Gastrocnemius medialis (tissue), 4 donors: ENCODE measurements around the gene ATP6V1F. TPM values are rescaled to one million over a fixed set of nuclear protein-coding genes. Genes with fewer than 3 reads are reported as not detected.
A peak's percentile ranks its signal among the peaks of the same experiment; 100 is the strongest.

Experiments used
- ATAC-seq, 2 donors: fragments of 150-250 bp; one replicate each; pipeline ENCODE4 v1.9.1; 2016
- DNase-seq, 2 donors: peaks; one replicate each; pipeline ENCODE4 v3.0.0-alpha.2; 2019
- H3K27ac ChIP-seq, 4 donors: fragments of 200-600 bp; sonication (generic); 1 replicate in 1 of 4; 2 replicates in 3 of 4; pipeline ENCODE4 v1.5.1; 2016 to 2018; ENCODE audit warnings: mild to moderate bottlenecking in 2 of 4, moderate library complexity in 1 of 4
- H3K27me3 ChIP-seq, 3 donors: fragments of 200-600 bp; sonication (generic) in 2 of 3; 1 replicate in 1 of 3; 2 replicates in 2 of 3; pipeline versions ENCODE4 v1.5.1 to v1.6.0; 2016 to 2019; ENCODE audit warnings: mild to moderate bottlenecking in 1 of 3, moderate library complexity in 1 of 3
- H3K36me3 ChIP-seq, 2 donors: fragments of 200-600 bp; sonication (generic) in 1 of 2; one replicate each; pipeline ENCODE4 v1.5.1; 2017 to 2018
- H3K4me1 ChIP-seq, 2 donors: fragments of 200-600 bp; sonication (generic) in 1 of 2; one replicate each; pipeline ENCODE4 v1.5.1; 2016 to 2017; ENCODE audit warnings: mild to moderate bottlenecking in 2 of 2
- H3K4me3 ChIP-seq, 4 donors: fragments of 200-600 bp; sonication (generic) in 3 of 4; 1 replicate in 1 of 4; 2 replicates in 3 of 4; pipeline ENCODE4 v1.5.1; 2016 to 2019; ENCODE audit warnings: mild to moderate bottlenecking in 2 of 4
- H3K9me3 ChIP-seq, 3 donors: fragments of 200-600 bp; sonication (generic) in 2 of 3; 1 replicate in 1 of 3; 2 replicates in 2 of 3; pipeline ENCODE4 v1.5.1; 2016 to 2019
- CTCF ChIP-seq, 5 experiments: fragments of 450-650 bp in 3 of 5; fragments of 200-600 bp in 2 of 5; sonication (generic) in 2 of 5; IDR thresholded peaks in 4 of 5; conservative IDR thresholded peaks in 1 of 5; 1 replicate in 4 of 5; 2 replicates in 1 of 5; pipeline ENCODE4 v1.5.1; 2016 to 2019; ENCODE audit warnings: antibody characterized with exemption in 5 of 5, mild to moderate bottlenecking in 3 of 5, moderate library complexity in 3 of 5
- POLR2A ChIP-seq, 2 donors: fragments of 450-650 bp; IDR thresholded peaks; one replicate each; pipeline ENCODE4 v1.6.1; 2017; ENCODE audit warnings: antibody characterized with exemption in 2 of 2, mild to moderate bottlenecking in 2 of 2, moderate library complexity in 2 of 2
- in situ Hi-C, 4 donors: fragments of 200-750 bp; cut with MboI; loops; one replicate each; pipeline versions ENCODE4 v1.15.0 to v1.8.0; 2017; ENCODE audit warnings: low sequenced_read_pairs in 4 of 4
- intact Hi-C: fragments of 100-400 bp; cut with DNase I; formaldehyde crosslinking; loops from one replicate; pipeline ENCODE4 v1.15.1; 2023; ENCODE audit warnings: low total_unique reads
- total RNA-seq, 4 donors: library from RNA; depleted of rRNA; stranded (reverse); fragments of >200 nt; gene quantifications; one replicate each; pipeline versions ENCODE4 v1.1.0 to v1.2.3, GENCODE V29; 2016

The ATP6V1F gene
- total RNA-seq, 4 donors from 2014 or later: 79.3 to 99.2 (median 82.3) TPM

GRCh38 chr7:128859232-128860157 lies 3.2 kb upstream of the ATP6V1F start:
- no peak for DNase-seq

GRCh38 chr7:128860158-128861073 lies 2.2 kb upstream of the ATP6V1F start:
- TF ChIP-seq CTCF (IDR thresholded peaks at IDR 0.05 in 4 of 5, conservative IDR thresholded peaks at IDR 0.05 in 1 of 5) (peak in 2 of 5 experiments; percentile 20 to 31), POLR2A (IDR thresholded peaks at IDR 0.05) (peak in 1 of 2 donors; percentile 4)
- H3K27me3 ChIP-seq: no peaks in the 10 kb centered on the region
- DNase-seq: peak in 1 of 2 donors; percentile 75
- intact Hi-C loops: no loop called here
- H3K27ac ChIP-seq: peak overlapping the region; percentile 82 to 91 (median 84)
- H3K9me3 ChIP-seq: no peaks in the 10 kb centered on the region
- ATAC-seq: peak; percentile 34 to 37
- peaks cover 0 to 19% of the 10 kb centered on the region in 2 donors for H3K36me3 ChIP-seq
- no peak overlapping the region for H3K4me3 ChIP-seq
- in situ Hi-C loops: loop anchor here in 2 of 4 donors (10.0 to 25.0 kb wide), 2 partner anchors 116 to 398 kb away; partner anchors contain the start of gene HILPDA (in 1 of the 2)
- H3K4me1 ChIP-seq: peaks cover 31 to 51% of the 10 kb centered on the region in 2 donors

More at GRCh38 chr7:128859232-128860157, 3.2 kb upstream of the ATP6V1F start:
- H3K9me3 ChIP-seq: no peaks in the 10 kb centered on the region
- intact Hi-C loops: no loop called here
- peaks cover 4 to 28% of the 10 kb centered on the region in 2 donors for H3K36me3 ChIP-seq
- H3K27me3 ChIP-seq: no peaks in the 10 kb centered on the region
- in situ Hi-C loops: loop anchor here in 2 of 4 donors (10.0 to 25.0 kb wide), 2 partner anchors 115 to 397 kb away; partner anchors contain the start of gene HILPDA (in 1 of the 2)
- peak in 1 of 2 donors; percentile 2 for ATAC-seq
- peak overlapping the region; percentile 82 to 91 (median 84) for H3K27ac ChIP-seq
- TF ChIP-seq POLR2A (IDR thresholded peaks at IDR 0.05) (peak in 1 of 2 donors; percentile 23), CTCF (IDR thresholded peaks at IDR 0.05 in 4 of 5, conservative IDR thresholded peaks at IDR 0.05 in 1 of 5) (no peak)
- peaks cover 31 to 51% of the 10 kb centered on the region in 2 donors for H3K4me1 ChIP-seq
- no peak overlapping the region for H3K4me3 ChIP-seq

GRCh38 chr7:128861957-128862570 lies 592 bp upstream of the ATP6V1F start:
- Histone ChIP-seq H3K27ac (peak overlapping the region; percentile 82 to 91 (median 84)), H3K27me3 (no peaks in the 10 kb centered on the region), H3K4me1 (peaks cover 31 to 48% of the 10 kb centered on the region in 2 donors), H3K4me3 (peak overlapping the region; percentile 72 to 88 (median 79)), H3K9me3 (no peaks in the 10 kb centered on the region), H3K36me3 (peaks cover 0 to 3% of the 10 kb centered on the region in 2 donors)
- ATAC-seq (peak in 1 of 2 donors; percentile 0), DNase-seq (no peak)
- intact Hi-C loops (loop anchor here (2.0 kb wide), 2 partner anchors 19 to 31 kb away; partner anchors contain the start of gene FLNC), in situ Hi-C loops (loop anchor here in 2 of 4 donors (10.0 to 25.0 kb wide), 2 partner anchors 117 to 400 kb away; partner anchors contain the start of gene HILPDA (in 1 of the 2))
- TF ChIP-seq POLR2A (IDR thresholded peaks at IDR 0.05) (no peak), CTCF (IDR thresholded peaks at IDR 0.05 in 4 of 5, conservative IDR thresholded peaks at IDR 0.05 in 1 of 5) (no peak)
